ENCODE results near the gene PLPP4.

PLPP4 gene

DNA sequence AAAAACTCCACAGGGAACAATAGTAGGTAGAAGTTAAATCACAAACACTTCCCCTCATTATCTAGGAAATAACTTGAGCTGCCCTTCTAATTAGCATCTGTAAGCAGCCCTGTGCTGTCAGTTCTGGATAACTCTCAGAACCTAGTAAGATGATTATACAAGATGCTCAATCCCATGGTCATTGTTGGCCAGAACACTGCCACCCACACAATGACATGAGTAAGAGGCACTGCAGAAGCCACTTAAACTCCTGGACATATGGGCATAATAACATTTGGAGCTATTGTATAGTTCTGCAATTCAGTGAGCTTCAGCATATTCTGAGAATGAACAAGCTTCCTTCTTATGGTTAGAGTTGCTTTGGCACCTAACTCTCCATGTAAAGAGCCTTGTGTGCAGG is 153.8 kb downstream of the PLPP4 start:
- no peak for DNase-seq (ENCODE audit: low spot score)

DNA sequence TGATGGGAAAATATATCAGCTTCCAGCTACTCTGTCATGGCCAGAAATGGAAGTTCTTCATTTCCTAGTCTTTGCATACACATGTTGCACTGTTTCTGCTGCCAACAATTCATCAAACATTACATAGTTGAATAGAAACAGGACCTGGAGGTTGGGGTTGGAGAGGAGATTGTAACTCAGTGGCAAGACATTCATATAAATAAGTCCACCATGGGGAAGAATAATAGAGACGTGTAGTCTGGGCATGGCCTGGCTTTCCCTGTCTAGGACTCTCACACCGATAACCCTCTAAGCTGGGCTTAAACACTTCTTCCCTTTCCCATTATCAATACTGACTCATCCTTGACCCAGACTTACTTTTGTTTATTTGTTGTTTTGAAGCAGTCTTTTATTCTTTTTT is 155.7 kb downstream of the PLPP4 start:
- DNase-seq (ENCODE audit: low spot score), result no peak

DNA sequence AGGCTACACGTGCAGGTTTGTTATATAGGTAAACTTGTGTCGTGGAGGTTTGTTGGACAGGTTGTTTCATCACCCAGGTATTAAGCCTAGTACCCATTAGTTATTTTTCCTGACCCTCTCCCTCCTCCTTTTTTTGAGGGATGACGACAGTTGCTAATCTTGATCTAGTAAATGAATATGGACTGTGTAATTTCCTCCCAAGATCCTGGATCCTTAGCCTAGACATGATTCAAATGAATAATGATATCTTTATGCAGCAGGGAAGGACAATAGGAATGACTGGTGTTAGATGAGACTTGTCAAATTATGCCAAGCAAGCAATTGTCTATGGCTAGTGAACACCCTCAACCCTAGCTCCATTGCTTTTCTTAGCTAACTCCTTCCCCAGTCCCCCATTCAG is 156.2 kb downstream of the PLPP4 start:
- no peak for DNase-seq (ENCODE audit: low spot score)

- no peak for DNase-seq (ENCODE audit: low spot score)
These were observed 157.7 kb downstream of the PLPP4 start for GRCh38 chr10:120614680-120615079.

DNA sequence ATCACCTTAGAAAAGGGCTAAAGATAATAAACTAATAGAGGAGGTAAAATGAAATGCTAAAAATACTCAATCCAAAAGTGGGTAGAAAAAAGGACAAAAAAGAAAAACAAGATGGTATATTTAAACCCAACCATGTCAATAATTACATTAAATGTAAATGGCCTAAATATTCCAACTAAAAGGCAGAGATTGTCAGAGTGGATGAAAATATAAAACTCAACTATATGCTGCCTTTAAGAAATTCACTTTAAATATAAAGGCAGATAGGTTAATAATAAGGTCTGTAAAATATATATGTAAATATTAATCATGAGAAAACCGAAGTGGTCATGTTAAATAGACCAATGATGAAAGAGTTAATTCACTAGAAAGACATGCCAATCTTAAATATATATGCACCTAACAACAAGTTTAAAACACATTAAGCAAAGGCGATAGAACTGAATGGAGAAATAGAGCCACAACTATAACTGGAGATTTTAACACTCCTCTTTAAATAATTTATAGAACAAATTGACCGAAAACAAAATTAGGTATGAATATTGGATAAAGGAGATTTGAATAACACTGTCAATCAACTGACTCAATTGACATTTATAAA is 159.4 kb downstream of the PLPP4 start:
- DNase-seq (ENCODE audit: low spot score), result no peak

DNA sequence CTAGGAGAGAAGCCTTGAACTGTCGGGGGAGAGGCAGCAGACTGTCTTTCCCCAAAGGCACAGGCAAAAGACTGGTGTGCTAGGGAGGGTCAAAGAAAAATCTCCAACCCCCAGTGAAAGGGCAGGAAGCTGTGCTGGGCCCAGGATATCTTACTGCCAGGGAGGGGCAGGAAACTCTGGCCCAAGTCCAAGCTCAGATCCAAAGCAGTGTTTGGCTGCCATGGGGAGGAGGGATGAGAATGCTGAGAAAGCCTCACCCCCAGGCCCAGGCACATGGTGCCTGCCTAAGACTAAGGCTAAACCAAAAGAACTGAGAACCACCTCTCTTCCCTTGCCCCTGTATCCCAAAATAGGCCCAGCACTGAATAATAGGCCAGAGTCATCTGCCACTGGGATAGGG is 171.2 kb downstream of the PLPP4 start:
- no peak for DNase-seq (ENCODE audit: low spot score)

DNA sequence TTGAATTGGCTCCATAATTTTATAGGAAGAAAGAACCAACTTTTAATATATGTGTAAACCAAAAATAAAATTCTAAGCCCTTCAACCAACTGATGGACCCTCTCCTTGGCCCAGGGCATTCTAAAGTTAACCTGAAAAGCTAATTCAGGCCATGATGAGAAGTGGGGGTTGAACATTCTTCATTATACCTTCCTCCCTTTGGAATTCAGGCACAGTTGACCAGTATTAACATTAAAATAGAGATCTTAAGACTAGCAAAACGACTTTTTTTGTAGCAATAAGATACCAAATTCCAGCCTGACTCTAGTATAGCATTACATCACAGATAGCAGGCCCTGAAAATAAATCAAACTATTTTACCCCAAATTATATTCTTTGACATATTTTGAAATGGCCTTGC is 173.2 kb downstream of the PLPP4 start:
- no peak for DNase-seq (ENCODE audit: low spot score)

GRCh38 chr10:120632047-120632446 is 175.0 kb downstream of the PLPP4 start:
- no peak for DNase-seq (ENCODE audit: low spot score)

DNA sequence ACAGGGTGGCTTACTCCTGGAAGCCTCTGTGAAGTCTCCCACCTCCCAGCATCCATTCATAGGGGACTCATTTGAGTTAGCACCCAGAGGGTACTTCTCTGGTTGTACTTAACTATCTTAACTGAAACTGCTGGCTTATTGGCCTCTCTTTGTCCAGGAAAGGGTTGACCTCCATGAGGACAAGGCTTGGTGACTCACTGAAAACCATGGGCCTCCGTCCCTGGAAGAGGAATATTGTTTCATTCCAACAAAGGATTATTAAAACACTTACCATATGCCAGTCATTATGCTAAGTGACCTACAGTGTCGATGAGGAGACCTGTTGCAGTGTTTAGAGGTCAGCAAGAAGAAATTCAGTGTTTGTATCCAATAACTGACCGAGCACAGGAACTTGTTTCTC is 175.9 kb downstream of the PLPP4 start:
- DNase-seq (ENCODE audit: low spot score), result no peak

DNA sequence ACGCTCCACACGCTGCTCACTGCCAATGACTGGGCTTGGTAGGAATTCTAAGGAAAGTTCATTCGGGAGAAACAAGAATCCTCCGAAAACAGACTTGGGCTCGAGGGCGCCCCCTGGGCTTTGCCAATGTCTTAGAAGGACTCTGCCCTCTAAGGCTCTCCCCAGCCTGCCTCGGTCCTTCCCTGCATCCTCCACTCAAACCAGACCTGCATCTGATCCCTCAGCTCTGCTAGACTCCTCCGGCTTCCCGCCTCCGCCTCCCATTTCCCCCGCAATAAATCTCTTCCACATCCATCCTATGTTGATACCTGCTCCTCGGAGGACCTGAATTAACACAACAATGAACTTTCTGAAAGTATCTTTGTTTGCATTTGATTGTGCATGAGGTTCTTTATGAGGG is 177.6 kb downstream of the PLPP4 start:
- no peak for DNase-seq (ENCODE audit: low spot score)

Data from CD4-positive, alpha-beta T cell treated with Interleukin-2 at 100 ng/mL for 4 hours (primary cell).